Stimulated activated CD8-positive, alpha-beta memory T cell treated with anti-CD3 and anti-CD28 coated beads, Interleukin-15, amount 100 ng/mL, for 24 hours (primary cell): ENCODE data around the gene SPATA31A1.
"Not testable (repeated sequence)": the region's sequence is repeated elsewhere in the genome, so short reads cannot be mapped to it uniquely, and the experiment has no call there.

ENCODE experiments used
- DNase-seq: peaks from one replicate; pipeline ENCODE4 v3.0.0-alpha.2; 2020; ENCODE audit warnings: low read depth

SPATA31A1 gene

GRCh38 chr9:39355369-39355768 is at the start of gene SPATA31A1:
Gene SPATA31A1 (plus strand): TSS chr9:39355669. CDS start chr9:39355731, 62 bp downstream.
- not testable (repeated sequence) for DNase-seq

GRCh38 chr9:39407261-39408204 is 52.1 kb downstream of the SPATA31A1 start:
- not testable (repeated sequence) for DNase-seq

- DNase-seq = not testable (repeated sequence)
These were observed 55.9 kb downstream of the SPATA31A1 start for GRCh38 chr9:39411254-39411940.
